Mesenchymal stem cell (in vitro differentiated cells and primary cell): ENCODE measurements around the gene TTLL11.

ENCODE experiments used
- DNase-seq: peaks from one replicate; pipeline ENCODE4 v3.0.0-alpha.2; 2013
- H2AFZ ChIP-seq: one replicate; pipeline ENCODE4 v1.6.1; 2013; ENCODE audit warnings: low read depth, mild to moderate bottlenecking, control low read depth, inconsistent platforms, low read length, moderate library complexity
- H2AK5ac ChIP-seq: 2 replicates; pipeline ENCODE4 v1.6.1; 2013; ENCODE audit warnings: low read length, moderate library complexity, mild to moderate bottlenecking, inconsistent platforms; ENCODE audit not compliant: severe bottlenecking
- H2BK120ac ChIP-seq: one replicate; pipeline ENCODE4 v1.6.1; 2013; ENCODE audit warnings: low read depth, mild to moderate bottlenecking, inconsistent platforms, low read length, moderate library complexity
- H2BK12ac ChIP-seq, 2 experiments: one replicate each; pipeline ENCODE4 v1.6.1; 2013; ENCODE audit warnings: inconsistent platforms in 2 of 2, low read length in 2 of 2, mild to moderate bottlenecking in 2 of 2, moderate library complexity in 2 of 2, control low read depth in 1 of 2
- H2BK15ac ChIP-seq: one replicate; pipeline ENCODE4 v1.6.1; 2013; ENCODE audit warnings: mild to moderate bottlenecking, low read depth, inconsistent platforms; ENCODE audit not compliant: poor library complexity, severe bottlenecking
- H2BK5ac ChIP-seq: 2 replicates; pipeline ENCODE4 v1.6.1; 2013; ENCODE audit warnings: low read depth, mild to moderate bottlenecking, low read length, control low read depth, inconsistent platforms; ENCODE audit not compliant: poor library complexity, severe bottlenecking
- H3K14ac ChIP-seq, 2 experiments: one replicate each; pipeline ENCODE4 v1.6.1; 2013; ENCODE audit warnings: inconsistent platforms in 2 of 2, low read length in 2 of 2, control low read depth in 1 of 2, mild to moderate bottlenecking in 1 of 2, moderate library complexity in 1 of 2
- H3K18ac ChIP-seq, 2 experiments: one replicate each; pipeline ENCODE4 v1.6.1; 2013; ENCODE audit warnings: inconsistent platforms in 2 of 2, low read length in 2 of 2, control low read depth in 1 of 2, low read depth in 1 of 2, mild to moderate bottlenecking in 1 of 2
- H3K23ac ChIP-seq, 2 experiments: one replicate each; pipeline ENCODE4 v1.6.1; 2013; ENCODE audit warnings: inconsistent platforms in 2 of 2, low read length in 2 of 2, mild to moderate bottlenecking in 2 of 2, moderate library complexity in 2 of 2, control low read depth in 1 of 2
- H3K27ac ChIP-seq: 2 replicates; pipeline ENCODE4 v1.5.1; 2013; ENCODE audit warnings: mild to moderate bottlenecking, moderate library complexity, low read length, control low read depth, inconsistent platforms; ENCODE audit not compliant: poor library complexity, severe bottlenecking
- H3K27me3 ChIP-seq, 2 experiments: 2 replicates each; pipeline versions ENCODE4 v1.6.1 to v1.7.0; 2013; ENCODE audit warnings: low read length in 2 of 2, mild to moderate bottlenecking in 2 of 2, moderate library complexity in 2 of 2, control low read depth in 1 of 2, inconsistent platforms in 1 of 2; ENCODE audit not compliant: control insufficient read depth in 1 of 2, insufficient read depth in 1 of 2
- H3K36me3 ChIP-seq, 2 experiments: 2 replicates each; pipeline versions ENCODE4 v1.6.1 to v1.7.0; 2013; ENCODE audit warnings: low read length in 2 of 2, control low read depth in 1 of 2, inconsistent platforms in 1 of 2, low read depth in 1 of 2, mild to moderate bottlenecking in 1 of 2; ENCODE audit not compliant: insufficient read depth in 2 of 2, control insufficient read depth in 1 of 2
- H3K4ac ChIP-seq, 2 experiments: one replicate each; pipeline ENCODE4 v1.6.1; 2013; ENCODE audit warnings: inconsistent platforms in 2 of 2, low read length in 2 of 2, mild to moderate bottlenecking in 2 of 2, moderate library complexity in 2 of 2, control low read depth in 1 of 2, low read depth in 1 of 2
- H3K4me1 ChIP-seq: 2 replicates; pipeline ENCODE4 v1.6.1; 2013; ENCODE audit warnings: low read depth, low read length, control low read depth; ENCODE audit not compliant: control insufficient read depth, insufficient read depth
- H3K4me2 ChIP-seq: 2 replicates; pipeline ENCODE4 v1.6.1; 2013; ENCODE audit warnings: low read length, mild to moderate bottlenecking, inconsistent platforms; ENCODE audit not compliant: poor library complexity, severe bottlenecking
- H3K4me3 ChIP-seq, 2 experiments: 2 replicates each; pipeline versions ENCODE4 v1.5.1 to v1.7.0; 2013; ENCODE audit warnings: low read length in 2 of 2, mild to moderate bottlenecking in 2 of 2, control low read depth in 1 of 2, low read depth in 1 of 2; ENCODE audit not compliant: insufficient read depth in 1 of 2
- H3K79me1 ChIP-seq: replicated peaks from 2 replicates; pipeline ENCODE4 v1.6.1; 2013; ENCODE audit warnings: mild to moderate bottlenecking, control low read depth, low read length, inconsistent platforms; ENCODE audit not compliant: poor library complexity, severe bottlenecking
- H3K9ac ChIP-seq: 2 replicates; pipeline ENCODE4 v1.7.0; 2013; ENCODE audit warnings: mild to moderate bottlenecking, low read length, moderate library complexity
- H3K9me3 ChIP-seq: 2 replicates; pipeline ENCODE4 v1.7.0; 2013; ENCODE audit warnings: mild to moderate bottlenecking, low read length; ENCODE audit not compliant: control insufficient read depth
- H4K8ac ChIP-seq: one replicate; pipeline ENCODE4 v1.6.1; 2013; ENCODE audit warnings: inconsistent platforms, mild to moderate bottlenecking, low read length, moderate library complexity
- H4K91ac ChIP-seq: one replicate; pipeline ENCODE4 v1.6.1; 2013; ENCODE audit warnings: mild to moderate bottlenecking, low read length, inconsistent platforms
- WGBS: methylation state at CpG from one replicate; pipeline ENCODE4 v1.1.7; 2013; ENCODE audit warnings: mixed read lengths; 5-methylcytosine and 5-hydroxymethylcytosine counted together

TTLL11 gene

DNA sequence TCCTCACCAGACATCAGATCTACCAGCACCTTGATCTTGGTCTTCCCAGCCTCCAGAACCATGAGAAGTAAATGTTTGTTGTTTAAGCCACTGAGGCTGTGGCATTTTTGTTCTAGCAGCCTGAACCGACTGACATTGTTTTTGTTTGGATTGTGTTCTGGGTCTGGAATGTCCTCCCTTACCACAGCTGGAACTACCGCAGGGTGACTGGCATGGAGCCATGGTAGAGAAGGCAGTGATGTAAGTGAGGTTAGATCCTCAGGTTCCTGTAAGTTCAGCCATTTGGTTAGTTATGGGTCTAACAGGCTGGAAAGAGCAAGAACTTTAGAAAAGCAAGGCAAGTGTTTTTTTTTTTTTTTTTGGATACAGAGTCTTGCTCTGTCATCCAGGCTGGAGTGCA lies 232.4 kb downstream of the TTLL11 start:
- H3K4ac ChIP-seq, result peak overlapping the region in 1 of 2 experiments; percentile 26
- no peaks in the 10 kb centered on the region for H3K79me1 ChIP-seq
- H3K23ac ChIP-seq, result no peak overlapping the region
- no peaks in the 10 kb centered on the region for H3K36me3 ChIP-seq
- H3K27ac ChIP-seq, result no peak overlapping the region
- no peak overlapping the region for H2AFZ ChIP-seq
- DNase-seq, result peak; percentile 91
- no peak overlapping the region for H4K8ac ChIP-seq
- H2BK15ac ChIP-seq, result no peak overlapping the region
- H3K27me3 ChIP-seq, result peaks cover 0 to 7% of the 10 kb centered on the region in 2 experiments
- H3K18ac ChIP-seq, result peak overlapping the region in 1 of 2 experiments; percentile 11
- H2BK120ac ChIP-seq, result no peak overlapping the region
- H2AK5ac ChIP-seq, result no peak overlapping the region
- H4K91ac ChIP-seq, result no peak overlapping the region
- H3K4me2 ChIP-seq, result peak overlapping the region; percentile 7
- 19% methylated on average over 2 of the region's 2 CpGs for WGBS
- no peak overlapping the region for H2BK12ac ChIP-seq
- no peak overlapping the region for H3K9ac ChIP-seq
- H3K9me3 ChIP-seq, result no peaks in the 10 kb centered on the region
- H2BK5ac ChIP-seq, result no peak overlapping the region
- no peak overlapping the region for H3K14ac ChIP-seq
- no peak overlapping the region for H3K4me3 ChIP-seq
- H3K4me1 ChIP-seq, result peaks cover 16% of the 10 kb centered on the region

DNA sequence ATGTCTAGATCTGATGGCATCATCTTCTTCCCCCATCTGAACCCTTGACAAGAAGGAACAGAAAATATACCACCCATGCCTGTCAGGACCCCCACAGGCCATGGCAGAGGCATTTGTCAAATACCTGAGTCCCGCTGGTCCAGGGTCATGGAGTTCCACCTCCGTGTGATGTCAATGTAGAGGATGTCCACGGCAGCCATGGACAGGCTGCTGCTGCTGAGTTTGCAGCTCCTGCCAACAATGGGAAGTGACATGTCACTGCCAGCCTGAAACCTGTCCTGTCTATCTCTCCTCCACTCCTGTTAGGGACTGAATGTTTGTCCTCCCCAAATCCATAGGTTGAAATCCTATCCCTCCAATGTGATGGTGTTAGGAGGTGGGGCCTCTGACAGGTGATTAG lies 232.9 kb downstream of the TTLL11 start:
- peak overlapping the region; percentile 64 for H2AK5ac ChIP-seq
- no peak overlapping the region for H2BK15ac ChIP-seq
- WGBS, result 98% methylated on average over 3 of the region's 3 CpGs

DNA sequence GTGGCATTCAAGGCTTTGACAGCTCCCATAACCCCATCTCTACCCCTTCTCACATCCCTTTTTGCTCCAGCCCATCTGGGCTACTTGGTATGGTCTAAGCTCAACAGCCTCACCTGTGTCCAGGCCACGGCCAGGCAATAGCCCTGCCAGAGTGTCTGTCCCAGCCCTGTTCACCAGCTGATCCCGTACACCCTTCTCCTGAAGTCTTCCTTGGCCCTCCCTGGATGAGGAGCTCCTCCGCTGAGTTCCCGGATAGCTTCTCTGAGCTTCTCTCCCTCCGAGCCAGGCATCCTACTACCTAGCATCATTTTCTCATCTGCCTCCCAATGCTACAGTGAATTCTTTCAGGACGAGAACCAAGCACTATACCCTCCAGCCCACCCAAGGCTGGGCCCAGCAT lies 233.5 kb downstream of the TTLL11 start:
- DNase-seq, result no peak
- H3K9ac ChIP-seq, result no peak overlapping the region
- no peak overlapping the region for H3K4me2 ChIP-seq
- no peaks in the 10 kb centered on the region for H3K79me1 ChIP-seq
- no peak overlapping the region for H3K4ac ChIP-seq
- H2BK12ac ChIP-seq, result no peak overlapping the region
- H3K14ac ChIP-seq, result no peak overlapping the region
- no peak overlapping the region for H3K4me3 ChIP-seq
- no peak overlapping the region for H2BK15ac ChIP-seq
- no peak overlapping the region for H4K8ac ChIP-seq
- H2AFZ ChIP-seq, result no peak overlapping the region
- H2AK5ac ChIP-seq, result no peak overlapping the region
- H4K91ac ChIP-seq, result no peak overlapping the region
- H3K4me1 ChIP-seq, result peaks cover 19% of the 10 kb centered on the region
- no peak overlapping the region for H3K18ac ChIP-seq
- H2BK5ac ChIP-seq, result no peak overlapping the region
- no peaks in the 10 kb centered on the region for H3K9me3 ChIP-seq
- H2BK120ac ChIP-seq, result no peak overlapping the region
- 80% methylated on average over 5 of the region's 6 CpGs for whole genome bisulfite sequencing
- H3K27ac ChIP-seq, result no peak overlapping the region
- peaks cover 0 to 10% of the 10 kb centered on the region in 2 experiments for H3K27me3 ChIP-seq
- H3K36me3 ChIP-seq, result no peaks in the 10 kb centered on the region
- H3K23ac ChIP-seq, result no peak overlapping the region

More for the DNA sequence above, 232.9 kb downstream of the TTLL11 start:
- H3K36me3 ChIP-seq, result no peaks in the 10 kb centered on the region
- H3K23ac ChIP-seq, result no peak overlapping the region
- H3K4me2 ChIP-seq, result no peak overlapping the region
- H3K4me3 ChIP-seq, result no peak overlapping the region
- no peak overlapping the region for H4K8ac ChIP-seq
- no peak overlapping the region for H2BK12ac ChIP-seq
- no peak overlapping the region for H4K91ac ChIP-seq
- H3K9me3 ChIP-seq, result no peaks in the 10 kb centered on the region
- H3K27ac ChIP-seq, result no peak overlapping the region
- H2BK120ac ChIP-seq, result no peak overlapping the region
- no peak overlapping the region for H2AFZ ChIP-seq
- no peak overlapping the region for H2BK5ac ChIP-seq
- H3K27me3 ChIP-seq, result peaks cover 0 to 7% of the 10 kb centered on the region in 2 experiments
- H3K4me1 ChIP-seq, result peaks cover 19% of the 10 kb centered on the region
- no peak for DNase-seq
- H3K18ac ChIP-seq, result peak overlapping the region in 1 of 2 experiments; percentile 11
- no peak overlapping the region for H3K14ac ChIP-seq
- no peak overlapping the region for H3K4ac ChIP-seq
- H3K9ac ChIP-seq, result no peak overlapping the region
- H3K79me1 ChIP-seq, result no peaks in the 10 kb centered on the region

DNA sequence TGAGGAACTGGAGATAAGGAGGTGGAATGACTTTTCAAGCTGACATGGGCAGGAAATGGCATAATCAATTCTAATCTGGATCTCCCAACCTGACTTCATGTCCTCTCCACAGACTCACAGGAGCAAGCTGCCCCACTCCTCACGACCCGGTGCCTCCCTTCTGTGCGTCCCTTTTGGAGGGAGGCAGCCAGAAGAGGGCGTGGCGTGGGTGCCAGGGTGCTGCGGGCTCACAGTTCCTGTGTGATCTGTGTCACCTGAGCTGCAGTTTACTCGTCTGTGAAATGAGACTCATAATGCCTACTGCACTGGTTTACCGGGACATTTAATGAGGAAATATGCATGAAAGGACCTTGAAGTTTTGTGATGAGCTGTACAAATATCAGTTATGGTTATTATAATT lies 234.3 kb downstream of the TTLL11 start:
- Histone ChIP-seq H2BK120ac (no peak overlapping the region), H3K36me3 (no peaks in the 10 kb centered on the region), H2AFZ (no peak overlapping the region), H3K4ac (no peak overlapping the region), H4K8ac (no peak overlapping the region), H2BK5ac (no peak overlapping the region), H3K79me1 (no peaks in the 10 kb centered on the region), H3K14ac (no peak overlapping the region), H2BK15ac (no peak overlapping the region), H3K9me3 (no peaks in the 10 kb centered on the region), H4K91ac (no peak overlapping the region), H3K27me3 (peaks cover 0 to 12% of the 10 kb centered on the region in 2 experiments), H3K4me3 (no peak overlapping the region), H3K4me1 (peaks cover 18% of the 10 kb centered on the region), H3K4me2 (no peak overlapping the region), H2BK12ac (no peak overlapping the region), H2AK5ac (no peak overlapping the region), H3K27ac (no peak overlapping the region), H3K18ac (no peak overlapping the region), H3K23ac (no peak overlapping the region), H3K9ac (no peak overlapping the region)
- DNase-seq, result no peak
- WGBS, result 86% methylated on average over 7 of the region's 8 CpGs
